Ramos (cell line): Measurements from ENCODE around the gene CBFA2T2.
"Not testable (repeated sequence)": the region's sequence is repeated elsewhere in the genome, so short reads cannot be mapped to it uniquely, and the experiment has no call there.

Experiments used
- in situ Hi-C: fragments of 300-500 bp; cut with MboI; formaldehyde crosslinking; loops from one replicate; pipeline ENCODE4 v1.14.3; 2022; ENCODE audit warnings: low sequenced_read_pairs; ENCODE audit not compliant: unreplicated experiment

CBFA2T2 gene

GRCh38 chr20:33606118-33606771 lies 116.3 kb downstream of the CBFA2T2 start:
- in situ Hi-C loops, result no loop called here

GRCh38 chr20:33609504-33609903 lies 119.6 kb downstream of the CBFA2T2 start:
- in situ Hi-C loops, result no loop called here

- in situ Hi-C loops, result no loop called here
These were observed 121.2 kb downstream of the CBFA2T2 start for GRCh38 chr20:33611106-33611505.

GRCh38 chr20:33612001-33612400 lies 122.1 kb downstream of the CBFA2T2 start:
- in situ Hi-C loops, result no loop called here

- in situ Hi-C loops, result no loop called here
These were observed 132.0 kb downstream of the CBFA2T2 start for GRCh38 chr20:33621717-33622400.

- in situ Hi-C loops, result no loop called here
These were observed 132.9 kb downstream of the CBFA2T2 start for GRCh38 chr20:33622705-33623365.

- in situ Hi-C loops, result no loop called here
These were observed 134.5 kb downstream of the CBFA2T2 start for GRCh38 chr20:33624399-33624798.

- in situ Hi-C loops, result no loop called here
These were observed 136.3 kb downstream of the CBFA2T2 start for GRCh38 chr20:33626190-33626589.

GRCh38 chr20:33627577-33628216 lies 137.8 kb downstream of the CBFA2T2 start:
- in situ Hi-C loops, result no loop called here

GRCh38 chr20:33629533-33629932 lies 139.6 kb downstream of the CBFA2T2 start:
- in situ Hi-C loops, result no loop called here

- in situ Hi-C loops, result no loop called here
These were observed 140.1 kb downstream of the CBFA2T2 start for GRCh38 chr20:33629979-33630378.

- in situ Hi-C loops, result no loop called here
These were observed 140.6 kb downstream of the CBFA2T2 start for GRCh38 chr20:33630507-33630906.

- in situ Hi-C loops, result not testable (repeated sequence)
These were observed 142.0 kb downstream of the CBFA2T2 start for GRCh38 chr20:33631910-33632309.

- in situ Hi-C loops, result no loop called here
These were observed 145.4 kb downstream of the CBFA2T2 start for GRCh38 chr20:33635341-33635740.

GRCh38 chr20:33636776-33637175 lies 146.9 kb downstream of the CBFA2T2 start:
- in situ Hi-C loops, result no loop called here

- in situ Hi-C loops, result no loop called here
These were observed 150.4 kb downstream of the CBFA2T2 start for GRCh38 chr20:33640287-33640686.

GRCh38 chr20:33644313-33645071 lies 154.6 kb downstream of the CBFA2T2 start:
- in situ Hi-C loops, result no loop called here

- in situ Hi-C loops, result no loop called here
These were observed 155.1 kb downstream of the CBFA2T2 start for GRCh38 chr20:33645072-33645358.

- in situ Hi-C loops, result no loop called here
These were observed 155.5 kb downstream of the CBFA2T2 start for GRCh38 chr20:33645396-33645795.

GRCh38 chr20:33646191-33646590 lies 156.3 kb downstream of the CBFA2T2 start:
- in situ Hi-C loops, result no loop called here
